ENCODE measurements around the gene ZNF346. TPM values are rescaled to one million over a fixed set of nuclear protein-coding genes. Genes with fewer than 3 reads are reported as not detected.

ZNF346 gene
- total RNA-seq, 3 donors from 2014 or later, result 13.6 to 28.2 (median 19.2) TPM

DNA sequence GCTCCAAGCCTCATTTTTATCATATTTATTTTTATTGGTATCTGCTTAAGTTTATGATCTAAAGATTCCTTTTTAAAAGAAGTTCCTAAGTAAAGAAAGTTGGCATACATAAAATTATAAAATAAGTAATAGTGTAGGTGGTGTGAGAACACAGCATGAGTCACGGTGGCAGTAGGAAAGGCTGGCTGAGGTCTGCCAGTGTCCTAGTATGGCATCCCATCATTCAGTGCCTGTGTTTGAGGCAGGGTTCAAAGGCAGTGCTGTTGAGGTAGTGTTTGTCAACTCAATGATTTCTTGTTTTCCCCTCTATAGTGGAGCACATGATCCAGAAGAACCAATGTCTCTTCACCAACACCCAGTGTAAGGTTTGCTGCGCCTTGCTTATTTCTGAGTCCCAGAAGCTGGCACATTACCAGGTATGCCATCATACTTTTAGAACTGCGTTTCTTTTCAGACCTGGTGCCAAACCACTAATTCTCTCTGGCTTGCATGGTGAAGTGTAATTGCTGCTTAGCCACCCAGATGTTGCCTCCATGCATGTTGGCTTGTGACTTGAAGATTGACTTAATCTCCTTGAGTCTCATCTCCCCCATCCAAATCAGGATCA, 18.4 kb downstream of the ZNF346 start:
- TF ChIP-seq, protein P1, sequence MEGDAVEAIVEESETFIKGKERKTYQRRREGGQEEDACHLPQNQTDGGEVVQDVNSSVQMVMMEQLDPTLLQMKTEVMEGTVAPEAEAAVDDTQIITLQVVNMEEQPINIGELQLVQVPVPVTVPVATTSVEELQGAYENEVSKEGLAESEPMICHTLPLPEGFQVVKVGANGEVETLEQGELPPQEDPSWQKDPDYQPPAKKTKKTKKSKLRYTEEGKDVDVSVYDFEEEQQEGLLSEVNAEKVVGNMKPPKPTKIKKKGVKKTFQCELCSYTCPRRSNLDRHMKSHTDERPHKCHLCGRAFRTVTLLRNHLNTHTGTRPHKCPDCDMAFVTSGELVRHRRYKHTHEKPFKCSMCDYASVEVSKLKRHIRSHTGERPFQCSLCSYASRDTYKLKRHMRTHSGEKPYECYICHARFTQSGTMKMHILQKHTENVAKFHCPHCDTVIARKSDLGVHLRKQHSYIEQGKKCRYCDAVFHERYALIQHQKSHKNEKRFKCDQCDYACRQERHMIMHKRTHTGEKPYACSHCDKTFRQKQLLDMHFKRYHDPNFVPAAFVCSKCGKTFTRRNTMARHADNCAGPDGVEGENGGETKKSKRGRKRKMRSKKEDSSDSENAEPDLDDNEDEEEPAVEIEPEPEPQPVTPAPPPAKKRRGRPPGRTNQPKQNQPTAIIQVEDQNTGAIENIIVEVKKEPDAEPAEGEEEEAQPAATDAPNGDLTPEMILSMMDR (IDR thresholded peaks at IDR 0.05), result no peak
- Histone ChIP-seq H3K4me1 (no peaks in the 10 kb centered on the region), H3K27me3 (no peaks in the 10 kb centered on the region), H3K27ac (no peak overlapping the region), H3K36me3 (no peaks in the 10 kb centered on the region), H3K4me3 (no peak overlapping the region), H3K9me3 (no peaks in the 10 kb centered on the region)
- peak in 1 of 2 donors; percentile 31 for DNase-seq (ENCODE audit: low spot score in 2 of 2)
- intact Hi-C loops (cut with DNase I; ENCODE audit: low total_unique reads), result no loop called here

DNA sequence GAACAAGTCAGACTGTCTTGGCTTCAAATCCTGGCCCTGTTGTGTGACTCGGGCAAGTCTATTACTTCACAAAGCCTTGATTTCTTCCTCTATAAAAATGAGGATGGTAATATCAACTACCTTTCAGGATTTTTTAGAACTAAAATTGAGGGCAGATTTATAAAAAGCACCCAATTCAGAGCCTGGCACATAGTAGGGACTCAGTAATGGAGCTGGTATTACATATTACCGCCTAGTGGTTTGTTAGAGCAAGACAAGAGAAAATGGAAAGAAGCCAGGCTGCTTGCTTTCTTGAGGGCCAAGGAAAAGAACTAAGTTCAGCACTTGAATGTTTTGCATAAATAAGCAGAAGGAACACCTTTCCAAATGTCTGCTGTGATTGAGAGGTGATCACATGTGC, 19.4 kb downstream of the ZNF346 start:
- H3K36me3 ChIP-seq, result no peaks in the 10 kb centered on the region

DNA sequence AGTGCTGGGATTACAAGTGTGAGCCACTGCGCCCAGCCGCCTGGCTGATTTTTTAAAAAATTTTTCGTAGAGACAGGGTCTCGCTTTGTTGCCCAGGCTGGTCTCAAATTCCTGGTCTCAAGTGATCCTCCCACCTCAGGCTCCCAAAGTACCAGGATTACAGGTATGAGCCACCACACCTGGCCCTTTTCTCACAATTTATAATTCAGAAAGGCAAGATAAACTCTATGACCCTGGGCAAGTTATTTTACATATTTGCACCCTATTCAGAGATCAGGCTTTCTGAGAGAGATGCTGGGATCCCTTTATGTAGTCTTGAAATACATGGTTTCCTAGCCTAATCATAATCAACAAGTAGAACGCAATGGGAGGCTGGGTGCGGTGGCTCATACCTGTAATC, 20.6 kb downstream of the ZNF346 start:
- no peak for TF ChIP-seq POLR2AphosphoS5 (IDR thresholded peaks at IDR 0.05)
- no peak for TF ChIP-seq POLR2A (IDR thresholded peaks at IDR 0.05)
- TF ChIP-seq, protein P1 (IDR thresholded peaks at IDR 0.05), result no peak
- Histone ChIP-seq H3K4me3 (no peak overlapping the region), H3K4me1 (no peaks in the 10 kb centered on the region), H3K27ac (no peak overlapping the region), H3K9me3 (no peaks in the 10 kb centered on the region), H3K36me3 (no peaks in the 10 kb centered on the region), H3K27me3 (no peaks in the 10 kb centered on the region)
- DNase-seq (ENCODE audit: low spot score in 2 of 2), result no peak
- intact Hi-C loops (cut with DNase I; ENCODE audit: low total_unique reads), result no loop called here

More for the DNA sequence above, 19.4 kb downstream of the ZNF346 start:
- H3K4me1 ChIP-seq, result no peaks in the 10 kb centered on the region
- intact Hi-C loops (cut with DNase I; ENCODE audit: low total_unique reads), result no loop called here
- no peaks in the 10 kb centered on the region for H3K27me3 ChIP-seq
- DNase-seq (ENCODE audit: low spot score in 2 of 2), result no peak
- H3K4me3 ChIP-seq, result no peak overlapping the region
- TF ChIP-seq POLR2AphosphoS5 (IDR thresholded peaks at IDR 0.05), result no peak
- TF ChIP-seq, protein P1 (IDR thresholded peaks at IDR 0.05), result no peak
- H3K27ac ChIP-seq, result no peak overlapping the region
- no peaks in the 10 kb centered on the region for H3K9me3 ChIP-seq

DNA sequence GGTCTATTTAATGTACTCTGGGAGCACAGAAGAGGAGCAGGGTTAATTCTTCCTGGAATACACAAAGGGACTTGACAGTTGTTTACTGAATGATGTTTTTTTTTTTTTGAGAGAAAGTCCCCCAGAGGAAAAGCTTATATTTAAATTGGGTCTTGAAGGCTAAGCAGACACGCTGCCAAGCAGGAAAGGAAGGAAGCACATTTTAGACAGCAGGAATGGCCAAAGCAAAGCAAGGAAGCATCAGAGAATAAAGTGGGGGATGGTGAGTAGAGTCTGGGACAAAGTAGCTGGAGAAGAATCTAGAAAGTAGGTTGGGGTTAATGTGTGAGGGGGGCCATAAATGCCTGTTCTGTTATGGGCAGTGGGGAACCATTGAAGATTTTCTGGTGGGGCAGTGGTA, 21.5 kb downstream of the ZNF346 start:
- Histone ChIP-seq H3K4me1 (no peaks in the 10 kb centered on the region), H3K4me3 (no peak overlapping the region), H3K9me3 (no peaks in the 10 kb centered on the region), H3K27ac (no peak overlapping the region), H3K36me3 (no peaks in the 10 kb centered on the region), H3K27me3 (no peaks in the 10 kb centered on the region)
- no peak for DNase-seq (ENCODE audit: low spot score in 2 of 2)
- intact Hi-C loops (cut with DNase I; ENCODE audit: low total_unique reads), result no loop called here
- TF ChIP-seq, protein P1 (IDR thresholded peaks at IDR 0.05), result no peak
- TF ChIP-seq POLR2A (IDR thresholded peaks at IDR 0.05) (no peak), POLR2AphosphoS5 (IDR thresholded peaks at IDR 0.05) (no peak)

DNA sequence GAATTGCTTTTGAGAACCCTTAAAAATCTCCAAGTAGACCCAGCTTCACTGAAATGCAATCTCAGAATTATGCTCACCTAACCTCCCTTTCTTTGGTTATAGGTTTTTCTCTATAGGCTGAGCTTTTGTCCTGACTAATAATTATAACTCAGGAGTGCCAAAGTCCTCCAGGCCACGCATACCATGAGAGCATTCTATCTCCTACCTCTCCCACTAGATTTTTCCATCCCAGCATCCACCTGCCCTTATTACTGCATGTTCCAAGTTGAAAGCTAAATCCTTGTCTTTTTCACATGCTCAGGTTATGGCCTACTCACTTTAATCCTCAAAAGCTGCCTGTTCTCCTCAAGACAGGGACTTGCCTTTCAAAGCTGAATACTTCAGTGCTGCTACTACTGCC, 22.1 kb downstream of the ZNF346 start:
- no peaks in the 10 kb centered on the region for H3K36me3 ChIP-seq
- TF ChIP-seq, protein P1 (IDR thresholded peaks at IDR 0.05), result no peak
- TF ChIP-seq POLR2AphosphoS5 (IDR thresholded peaks at IDR 0.05), result no peak
- no peak for TF ChIP-seq POLR2A (IDR thresholded peaks at IDR 0.05)

More for the DNA sequence above, 22.1 kb downstream of the ZNF346 start:
- H3K9me3 ChIP-seq, result no peaks in the 10 kb centered on the region
- no peaks in the 10 kb centered on the region for H3K27me3 ChIP-seq
- H3K4me1 ChIP-seq, result no peaks in the 10 kb centered on the region
- intact Hi-C loops (cut with DNase I; ENCODE audit: low total_unique reads), result no loop called here
- no peak overlapping the region for H3K4me3 ChIP-seq
- H3K27ac ChIP-seq, result no peak overlapping the region
- no peak for DNase-seq (ENCODE audit: low spot score in 2 of 2)

Data from breast epithelium (tissue), 4 donors.